GM10266 (cell line): Measurements from ENCODE around the gene TNFAIP2.

Experiments used
- DNase-seq: peaks from one replicate; pipeline ENCODE4 v3.0.0; 2012; ENCODE audit errors: extremely low spot score
- CTCF ChIP-seq: IDR thresholded peaks from 2 replicates; pipeline ENCODE4 v1.5.1; 2012; ENCODE audit warnings: mild to moderate bottlenecking, low read depth; ENCODE audit not compliant: control insufficient read depth, insufficient read depth; ENCODE audit errors: missing control alignments

TNFAIP2 gene

GRCh38 chr14:103123634-103124500, 606 bp downstream of the TNFAIP2 start:
- peak; percentile 71 for DNase-seq
- TF ChIP-seq CTCF = peak; percentile 55

- TF ChIP-seq CTCF = no peak
- DNase-seq = no peak
These were observed 1.3 kb downstream of the TNFAIP2 start for GRCh38 chr14:103124501-103125001.

GRCh38 chr14:103125098-103126070, 2.1 kb downstream of the TNFAIP2 start:
- no peak for DNase-seq
- no peak for TF ChIP-seq CTCF

- no peak for TF ChIP-seq CTCF
- no peak for DNase-seq
These were observed 3.0 kb downstream of the TNFAIP2 start for GRCh38 chr14:103126088-103126872.

GRCh38 chr14:103126873-103127304, 3.6 kb downstream of the TNFAIP2 start:
- DNase-seq = no peak
- TF ChIP-seq CTCF = no peak

GRCh38 chr14:103127356-103127755, 4.1 kb downstream of the TNFAIP2 start:
- DNase-seq = no peak
- no peak for TF ChIP-seq CTCF
